A549 (cell line): Measurements from ENCODE around the gene DNAAF2. TPM values are rescaled to one million over a fixed set of nuclear protein-coding genes. Genes with fewer than 3 reads are reported as not detected.

Experiments
- ATAC-seq, 2 experiments: fragments of 200-7000 bp in 1 of 2; fragments of >200 bp in 1 of 2; cut with Nextera tagmentation in 1 of 2; cut with Tn5 transposase in 1 of 2; 3 replicates each; pipeline versions ENCODE4 v1.8.0 to v1.9.1; 2018 to 2020; ENCODE audit warnings: mild to moderate bottlenecking in 1 of 2, moderate library complexity in 1 of 2
- CTCF ChIA-PET: fragments of 300-600 bp; sonication (Branson Sonifier 250); formaldehyde crosslinking; extraction: SDS; loops from one replicate; lab custom pipeline; 2021; ENCODE audit warnings: antibody characterized with exemption, inconsistent platforms; lab: Yijun Ruan, JAX
- POLR2A ChIA-PET: fragments of 350-600 bp; formaldehyde crosslinking; extraction: SDS; loops from one replicate; lab custom pipeline; 2021; ENCODE audit warnings: antibody characterized with exemption, inconsistent platforms; lab: Yijun Ruan, JAX
- DNase-seq, 2 experiments: peaks; one replicate each; pipeline versions ENCODE4 v3.0.0 to v3.0.0-alpha.2; 2011 to 2016; ENCODE audit warnings: low read depth in 1 of 2, low spot score in 1 of 2
- FAIRE-seq: peaks from 2 replicates; lab custom pipeline; 2011; peaks lifted over from hg19 to GRCh38; lab: Jason Lieb, UNC
- H3K27ac ChIP-seq, 2 experiments: fragments of >200 bp; sonication (Bioruptor Twin); formaldehyde crosslinking; 3 replicates each; pipeline ENCODE4 v1.5.1; 2016 to 2017
- H3K4me1 ChIP-seq: fragments of >200 bp; sonication (Bioruptor Twin); formaldehyde crosslinking; 3 replicates; pipeline ENCODE4 v1.6.1; 2016
- H3K4me2 ChIP-seq: fragments of >200 bp; sonication (Bioruptor Twin); formaldehyde crosslinking; 3 replicates; pipeline ENCODE4 v1.6.1; 2016
- H3K4me3 ChIP-seq: fragments of >200 bp; sonication (Bioruptor Twin); formaldehyde crosslinking; 3 replicates; pipeline ENCODE4 v1.5.1; 2016
- H3K9me3 ChIP-seq: fragments of >200 bp; sonication (Bioruptor Twin); formaldehyde crosslinking; 3 replicates; pipeline ENCODE4 v1.6.1; 2016
- CBX2 ChIP-seq: fragments of 200-600 bp; sonication (generic); IDR thresholded peaks from 2 replicates; pipeline ENCODE4 v1.6.1; 2016; ENCODE audit warnings: low read depth, mild to moderate bottlenecking, borderline replicate concordance
- EP300 ChIP-seq, 2 experiments: fragments of >200 bp; sonication (Bioruptor Twin); formaldehyde crosslinking; IDR thresholded peaks; 2 replicates in 1 of 2; 3 replicates in 1 of 2; pipeline ENCODE4 v1.6.1; 2016 to 2017
- GATA3 ChIP-seq: IDR thresholded peaks from 2 replicates; pipeline ENCODE4 v1.6.1; 2012; ENCODE audit warnings: borderline replicate concordance
- HOXB13 ChIP-seq: fragments of 250-450 bp; sonication (Bioruptor Pico); IDR thresholded peaks from 2 replicates; pipeline ENCODE4 v1.5.0; 2020; ENCODE audit warnings: low read depth, mild to moderate bottlenecking, moderate library complexity
- HOXB5 ChIP-seq: fragments of 250-450 bp; sonication (Bioruptor Pico); IDR thresholded peaks from 2 replicates; pipeline ENCODE4 v1.5.0; 2020; ENCODE audit warnings: mild to moderate bottlenecking, moderate library complexity
- JUN ChIP-seq, 2 experiments: fragments of >200 bp; sonication (Bioruptor Twin); formaldehyde crosslinking; IDR thresholded peaks; 2 replicates in 1 of 2; 3 replicates in 1 of 2; pipeline ENCODE4 v1.6.1; 2016 to 2017
- KDM1A ChIP-seq: fragments of 200-600 bp; sonication (generic); IDR thresholded peaks from 2 replicates; pipeline ENCODE4 v1.6.1; 2016; ENCODE audit warnings: low read depth, mild to moderate bottlenecking
- MAFK ChIP-seq: fragments of 450-650 bp; IDR thresholded peaks from 2 replicates; pipeline ENCODE4 v1.6.1; 2014; ENCODE audit not compliant: partially characterized antibody
- MYC ChIP-seq: IDR thresholded peaks from 2 replicates; pipeline ENCODE4 v1.6.1; 2012; ENCODE audit warnings: mild to moderate bottlenecking, inconsistent platforms, low read length, improper control_type of control experiment, borderline replicate concordance
- NFE2L2 ChIP-seq: fragments of 150-350 bp; conservative IDR thresholded peaks from 2 replicates; pipeline ENCODE4 v1.6.1; 2014; ENCODE audit warnings: low read length
- PHF8 ChIP-seq: fragments of 200-600 bp; sonication (generic); IDR thresholded peaks from 2 replicates; pipeline ENCODE4 v1.6.1; 2016; ENCODE audit warnings: low read depth, mild to moderate bottlenecking, antibody characterized with exemption, moderate library complexity, borderline replicate concordance
- POLR2A ChIP-seq: IDR thresholded peaks from 2 replicates; pipeline ENCODE4 v1.6.1; 2012; ENCODE audit warnings: mild to moderate bottlenecking, low read length
- RARB ChIP-seq: fragments of 250-450 bp; sonication (Bioruptor Pico); IDR thresholded peaks from 2 replicates; pipeline ENCODE4 v1.8.0; 2021; ENCODE audit warnings: mild to moderate bottlenecking, moderate library complexity
- TFCP2L1 ChIP-seq: fragments of 250-450 bp; sonication (Bioruptor Pico); IDR thresholded peaks from 2 replicates; pipeline ENCODE4 v1.5.0; 2021; ENCODE audit warnings: mild to moderate bottlenecking
- WGBS: methylation state at CpG from one replicate; pipeline ENCODE4 v1.1.6; 2017; ENCODE audit errors: missing lambda C conversion rate; 5-methylcytosine and 5-hydroxymethylcytosine counted together
- polyA minus RNA-seq: library from RNA; depleted of rRNA, polyadenylated mRNA; stranded (reverse); fragments of >200 nt; gene quantifications from 2 replicates; pipeline ENCODE4 v1.2.3, GENCODE V29; 2011; rRNA and poly(A)+ RNA removed
- polyA plus RNA-seq, 4 experiments: library from polyadenylated mRNA; depleted of rRNA in 3 of 4; stranded (reverse); fragments of >200 nt; fragmentation: RNase III in 1 of 4; extraction: RNeasy Plus Mini Kit Qiagen cat#74134 plus additional on column Dnase treatment in 1 of 4; gene quantifications; 2 replicates in 3 of 4; 3 replicates in 1 of 4; pipeline ENCODE4 v1.2.3, GENCODE V29; 2011 to 2017
- TF ChIP-seq, protein P1 (sequence below): fragments of >200 bp; sonication (Bioruptor Twin); formaldehyde crosslinking; IDR thresholded peaks from 3 replicates; pipeline ENCODE4 v1.5.1; 2016
- TF ChIP-seq, protein P2 (sequence below): IDR thresholded peaks from 2 replicates; pipeline ENCODE4 v1.6.1; 2012
- TF ChIP-seq, protein P3 (sequence below): fragments of >200 bp; sonication (Bioruptor Twin); formaldehyde crosslinking; IDR thresholded peaks from 3 replicates; pipeline ENCODE4 v1.6.1; 2016
- TF ChIP-seq, protein P4 (sequence below): IDR thresholded peaks from 2 replicates; pipeline ENCODE4 v1.6.1; 2012; ENCODE audit warnings: low read depth, borderline replicate concordance
- TF ChIP-seq, protein P5 (sequence below): fragments of 250-450 bp; sonication (Bioruptor Pico); IDR thresholded peaks from 2 replicates; pipeline ENCODE4 v1.5.0; 2020; ENCODE audit warnings: low read depth, mild to moderate bottlenecking, moderate library complexity
- TF ChIP-seq, protein P6 (sequence below): fragments of 200-600 bp; sonication (generic); IDR thresholded peaks from 2 replicates; pipeline ENCODE4 v1.6.1; 2016; ENCODE audit warnings: antibody characterized with exemption, mild to moderate bottlenecking, moderate library complexity
- TF ChIP-seq, protein P7 (sequence below): fragments of 450-650 bp; IDR thresholded peaks from 2 replicates; pipeline ENCODE4 v1.6.1; 2014; ENCODE audit warnings: antibody characterized with exemption

DNAAF2 gene, protein sequence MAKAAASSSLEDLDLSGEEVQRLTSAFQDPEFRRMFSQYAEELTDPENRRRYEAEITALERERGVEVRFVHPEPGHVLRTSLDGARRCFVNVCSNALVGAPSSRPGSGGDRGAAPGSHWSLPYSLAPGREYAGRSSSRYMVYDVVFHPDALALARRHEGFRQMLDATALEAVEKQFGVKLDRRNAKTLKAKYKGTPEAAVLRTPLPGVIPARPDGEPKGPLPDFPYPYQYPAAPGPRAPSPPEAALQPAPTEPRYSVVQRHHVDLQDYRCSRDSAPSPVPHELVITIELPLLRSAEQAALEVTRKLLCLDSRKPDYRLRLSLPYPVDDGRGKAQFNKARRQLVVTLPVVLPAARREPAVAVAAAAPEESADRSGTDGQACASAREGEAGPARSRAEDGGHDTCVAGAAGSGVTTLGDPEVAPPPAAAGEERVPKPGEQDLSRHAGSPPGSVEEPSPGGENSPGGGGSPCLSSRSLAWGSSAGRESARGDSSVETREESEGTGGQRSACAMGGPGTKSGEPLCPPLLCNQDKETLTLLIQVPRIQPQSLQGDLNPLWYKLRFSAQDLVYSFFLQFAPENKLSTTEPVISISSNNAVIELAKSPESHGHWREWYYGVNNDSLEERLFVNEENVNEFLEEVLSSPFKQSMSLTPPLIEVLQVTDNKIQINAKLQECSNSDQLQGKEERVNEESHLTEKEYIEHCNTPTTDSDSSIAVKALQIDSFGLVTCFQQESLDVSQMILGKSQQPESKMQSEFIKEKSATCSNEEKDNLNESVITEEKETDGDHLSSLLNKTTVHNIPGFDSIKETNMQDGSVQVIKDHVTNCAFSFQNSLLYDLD
- polyA plus RNA-seq (2011; rRNA removed) (10.5 and 14.1 TPM in 2 replicates), polyA plus RNA-seq (2017; fragmentation: RNase III; extraction: RNeasy Plus Mini Kit Qiagen cat#74134 plus additional on column Dnase treatment) (10.8 to 12.1 TPM (median 11.9 TPM) in 3 replicates), polyA minus RNA-seq (2.0 and 2.1 TPM in 2 replicates)
- polyA plus RNA-seq (2012; cell fraction: cytosol; rRNA removed), result 10.3 and 10.5 TPM in 2 replicates
- polyA plus RNA-seq (2012; cell fraction: nucleus; rRNA removed), result 9.0 and 13.2 TPM in 2 replicates

DNA sequence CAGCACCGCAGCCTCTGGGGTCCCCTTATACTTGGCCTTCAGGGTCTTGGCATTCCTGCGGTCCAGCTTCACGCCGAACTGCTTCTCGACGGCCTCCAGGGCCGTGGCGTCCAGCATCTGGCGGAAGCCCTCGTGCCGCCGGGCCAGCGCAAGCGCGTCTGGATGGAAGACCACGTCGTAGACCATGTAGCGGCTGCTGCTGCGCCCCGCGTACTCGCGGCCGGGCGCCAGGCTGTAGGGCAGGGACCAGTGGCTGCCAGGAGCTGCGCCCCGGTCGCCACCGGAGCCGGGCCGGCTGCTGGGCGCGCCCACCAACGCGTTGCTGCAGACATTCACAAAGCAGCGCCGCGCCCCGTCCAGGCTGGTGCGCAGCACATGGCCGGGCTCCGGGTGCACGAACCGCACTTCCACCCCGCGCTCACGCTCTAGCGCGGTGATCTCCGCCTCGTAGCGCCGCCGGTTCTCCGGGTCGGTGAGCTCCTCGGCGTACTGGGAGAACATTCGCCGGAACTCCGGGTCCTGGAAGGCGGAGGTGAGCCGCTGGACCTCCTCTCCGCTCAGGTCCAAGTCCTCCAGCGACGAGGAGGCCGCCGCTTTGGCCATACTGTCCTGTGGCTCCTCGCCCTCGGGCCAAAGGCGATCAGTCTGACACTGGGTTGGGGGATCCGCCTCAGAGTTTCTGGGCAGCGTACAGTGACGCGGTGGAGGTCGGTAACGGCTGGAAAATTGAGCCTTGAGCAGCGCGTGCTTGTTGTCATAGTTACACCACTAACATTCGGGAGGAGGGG, at the start of gene DNAAF2:
TSS of gene DNAAF2 (minus strand) at position 698 of the 788 bp plus-strand sequence. CDS start at position 603, 95 bp downstream.
- WGBS, result 4% methylated on average over 23 of the region's 80 CpGs
- ChIA-PET CTCF (interaction anchor here (0.5 to 5.2 kb wide), 35 partner anchors 9 to 247 kb away, joined by 3 to 55 read pairs (median 4); partner anchors contain the start of genes KLHDC2, MGAT2, NEMF and POLE2), POLR2A (interaction anchor here (0.6 to 3.2 kb wide), 18 partner anchors 10 to 228 kb away, joined by 3 to 46 read pairs (median 6); partner anchors contain the start of genes KLHDC2, LRR1, MGAT2 and POLE2)
- Histone ChIP-seq H3K4me1 (peaks cover 22% of the 10 kb centered on the region; the same call in 2 of the 3 replicates), H3K9me3 (no peaks in the 10 kb centered on the region), H3K4me3 (peak within 1 kb of the TSS; percentile 78), H3K27ac (peak within 1 kb of the TSS; percentile 92 to 94), H3K4me2 (peak within 1 kb of the TSS; percentile 76)
- peak; percentile 66 to 78 for DNase-seq
- TF ChIP-seq CBX2 (no peak), MAFK (no peak), MYC (peak; percentile 79; the same call in 1 of the 2 replicates), POLR2A (peak; percentile 24; the same call in 1 of the 2 replicates), JUN (IDR thresholded peaks at IDR 0.05) (peak in 1 of 2 experiments; percentile 73; a peak in 1 of 5 replicates), TFCP2L1 (CRISPR knock-in tag) (peak; percentile 9; the same call in 1 of the 2 replicates), HOXB5 (CRISPR knock-in tag) (0 out of 2 replicates have a peak, but pooled peaks have one; percentile 14), PHF8 (no peak; the same call in none of the 2 replicates), HOXB13 (CRISPR knock-in tag) (peak; percentile 46; the same call in 1 of the 2 replicates), GATA3 (no peak), RARB (CRISPR knock-in tag) (no peak)
- TF ChIP-seq, protein P1, sequence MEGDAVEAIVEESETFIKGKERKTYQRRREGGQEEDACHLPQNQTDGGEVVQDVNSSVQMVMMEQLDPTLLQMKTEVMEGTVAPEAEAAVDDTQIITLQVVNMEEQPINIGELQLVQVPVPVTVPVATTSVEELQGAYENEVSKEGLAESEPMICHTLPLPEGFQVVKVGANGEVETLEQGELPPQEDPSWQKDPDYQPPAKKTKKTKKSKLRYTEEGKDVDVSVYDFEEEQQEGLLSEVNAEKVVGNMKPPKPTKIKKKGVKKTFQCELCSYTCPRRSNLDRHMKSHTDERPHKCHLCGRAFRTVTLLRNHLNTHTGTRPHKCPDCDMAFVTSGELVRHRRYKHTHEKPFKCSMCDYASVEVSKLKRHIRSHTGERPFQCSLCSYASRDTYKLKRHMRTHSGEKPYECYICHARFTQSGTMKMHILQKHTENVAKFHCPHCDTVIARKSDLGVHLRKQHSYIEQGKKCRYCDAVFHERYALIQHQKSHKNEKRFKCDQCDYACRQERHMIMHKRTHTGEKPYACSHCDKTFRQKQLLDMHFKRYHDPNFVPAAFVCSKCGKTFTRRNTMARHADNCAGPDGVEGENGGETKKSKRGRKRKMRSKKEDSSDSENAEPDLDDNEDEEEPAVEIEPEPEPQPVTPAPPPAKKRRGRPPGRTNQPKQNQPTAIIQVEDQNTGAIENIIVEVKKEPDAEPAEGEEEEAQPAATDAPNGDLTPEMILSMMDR, result no peak
- TF ChIP-seq, protein P2, sequence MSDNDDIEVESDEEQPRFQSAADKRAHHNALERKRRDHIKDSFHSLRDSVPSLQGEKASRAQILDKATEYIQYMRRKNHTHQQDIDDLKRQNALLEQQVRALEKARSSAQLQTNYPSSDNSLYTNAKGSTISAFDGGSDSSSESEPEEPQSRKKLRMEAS, result peak; percentile 81
- TF ChIP-seq, protein P3, sequence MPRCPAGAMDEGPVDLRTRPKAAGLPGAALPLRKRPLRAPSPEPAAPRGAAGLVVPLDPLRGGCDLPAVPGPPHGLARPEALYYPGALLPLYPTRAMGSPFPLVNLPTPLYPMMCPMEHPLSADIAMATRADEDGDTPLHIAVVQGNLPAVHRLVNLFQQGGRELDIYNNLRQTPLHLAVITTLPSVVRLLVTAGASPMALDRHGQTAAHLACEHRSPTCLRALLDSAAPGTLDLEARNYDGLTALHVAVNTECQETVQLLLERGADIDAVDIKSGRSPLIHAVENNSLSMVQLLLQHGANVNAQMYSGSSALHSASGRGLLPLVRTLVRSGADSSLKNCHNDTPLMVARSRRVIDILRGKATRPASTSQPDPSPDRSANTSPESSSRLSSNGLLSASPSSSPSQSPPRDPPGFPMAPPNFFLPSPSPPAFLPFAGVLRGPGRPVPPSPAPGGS, result peak; percentile 40; the same call in 1 of the 3 replicates
- TF ChIP-seq, protein P4, sequence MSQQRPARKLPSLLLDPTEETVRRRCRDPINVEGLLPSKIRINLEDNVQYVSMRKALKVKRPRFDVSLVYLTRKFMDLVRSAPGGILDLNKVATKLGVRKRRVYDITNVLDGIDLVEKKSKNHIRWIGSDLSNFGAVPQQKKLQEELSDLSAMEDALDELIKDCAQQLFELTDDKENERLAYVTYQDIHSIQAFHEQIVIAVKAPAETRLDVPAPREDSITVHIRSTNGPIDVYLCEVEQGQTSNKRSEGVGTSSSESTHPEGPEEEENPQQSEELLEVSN, result peak; percentile 28; the same call in 1 of the 2 replicates
- no peak for FAIRE-seq
- ATAC-seq, result peak; percentile 67 to 73

DNA sequence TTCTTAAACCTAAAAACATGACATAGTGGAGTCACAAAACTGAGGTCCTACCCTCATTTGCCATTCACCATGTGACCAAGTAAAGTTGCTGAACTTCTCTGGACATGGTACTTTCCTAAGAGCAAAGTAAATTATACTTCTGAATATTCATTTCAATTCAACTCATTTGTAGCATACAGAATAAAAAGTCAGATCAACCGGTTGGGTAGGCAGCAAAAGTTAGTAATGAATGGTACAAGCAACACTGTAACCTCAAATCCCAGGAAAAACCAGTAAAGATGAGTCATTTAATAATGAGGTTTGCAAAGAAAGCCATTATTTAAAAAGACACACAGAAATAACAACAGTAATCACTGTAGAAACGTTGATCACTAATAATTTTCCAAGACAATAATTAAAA, 44.2 kb upstream of the DNAAF2 start:
- Histone ChIP-seq H3K27ac (no peak overlapping the region), H3K4me2 (no peak overlapping the region), H3K4me3 (no peak overlapping the region), H3K4me1 (no peaks in the 10 kb centered on the region), H3K9me3 (no peaks in the 10 kb centered on the region)
- ChIA-PET CTCF (no interaction called here), POLR2A (no interaction called here)
- FAIRE-seq, result no peak
- ATAC-seq, result no peak
- no peak for DNase-seq
- WGBS, result 55% methylated on average over 2 of the region's 2 CpGs
- TF ChIP-seq, protein P5, sequence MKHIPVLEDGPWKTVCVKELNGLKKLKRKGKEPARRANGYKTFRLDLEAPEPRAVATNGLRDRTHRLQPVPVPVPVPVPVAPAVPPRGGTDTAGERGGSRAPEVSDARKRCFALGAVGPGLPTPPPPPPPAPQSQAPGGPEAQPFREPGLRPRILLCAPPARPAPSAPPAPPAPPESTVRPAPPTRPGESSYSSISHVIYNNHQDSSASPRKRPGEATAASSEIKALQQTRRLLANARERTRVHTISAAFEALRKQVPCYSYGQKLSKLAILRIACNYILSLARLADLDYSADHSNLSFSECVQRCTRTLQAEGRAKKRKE, result no peak
- TF ChIP-seq NFE2L2 (no peak), HOXB13 (CRISPR knock-in tag) (no peak), KDM1A (no peak), EP300 (IDR thresholded peaks at IDR 0.05) (no peak)
- TF ChIP-seq, protein P6, sequence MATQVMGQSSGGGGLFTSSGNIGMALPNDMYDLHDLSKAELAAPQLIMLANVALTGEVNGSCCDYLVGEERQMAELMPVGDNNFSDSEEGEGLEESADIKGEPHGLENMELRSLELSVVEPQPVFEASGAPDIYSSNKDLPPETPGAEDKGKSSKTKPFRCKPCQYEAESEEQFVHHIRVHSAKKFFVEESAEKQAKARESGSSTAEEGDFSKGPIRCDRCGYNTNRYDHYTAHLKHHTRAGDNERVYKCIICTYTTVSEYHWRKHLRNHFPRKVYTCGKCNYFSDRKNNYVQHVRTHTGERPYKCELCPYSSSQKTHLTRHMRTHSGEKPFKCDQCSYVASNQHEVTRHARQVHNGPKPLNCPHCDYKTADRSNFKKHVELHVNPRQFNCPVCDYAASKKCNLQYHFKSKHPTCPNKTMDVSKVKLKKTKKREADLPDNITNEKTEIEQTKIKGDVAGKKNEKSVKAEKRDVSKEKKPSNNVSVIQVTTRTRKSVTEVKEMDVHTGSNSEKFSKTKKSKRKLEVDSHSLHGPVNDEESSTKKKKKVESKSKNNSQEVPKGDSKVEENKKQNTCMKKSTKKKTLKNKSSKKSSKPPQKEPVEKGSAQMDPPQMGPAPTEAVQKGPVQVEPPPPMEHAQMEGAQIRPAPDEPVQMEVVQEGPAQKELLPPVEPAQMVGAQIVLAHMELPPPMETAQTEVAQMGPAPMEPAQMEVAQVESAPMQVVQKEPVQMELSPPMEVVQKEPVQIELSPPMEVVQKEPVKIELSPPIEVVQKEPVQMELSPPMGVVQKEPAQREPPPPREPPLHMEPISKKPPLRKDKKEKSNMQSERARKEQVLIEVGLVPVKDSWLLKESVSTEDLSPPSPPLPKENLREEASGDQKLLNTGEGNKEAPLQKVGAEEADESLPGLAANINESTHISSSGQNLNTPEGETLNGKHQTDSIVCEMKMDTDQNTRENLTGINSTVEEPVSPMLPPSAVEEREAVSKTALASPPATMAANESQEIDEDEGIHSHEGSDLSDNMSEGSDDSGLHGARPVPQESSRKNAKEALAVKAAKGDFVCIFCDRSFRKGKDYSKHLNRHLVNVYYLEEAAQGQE, result no peak
- TF ChIP-seq, protein P7, sequence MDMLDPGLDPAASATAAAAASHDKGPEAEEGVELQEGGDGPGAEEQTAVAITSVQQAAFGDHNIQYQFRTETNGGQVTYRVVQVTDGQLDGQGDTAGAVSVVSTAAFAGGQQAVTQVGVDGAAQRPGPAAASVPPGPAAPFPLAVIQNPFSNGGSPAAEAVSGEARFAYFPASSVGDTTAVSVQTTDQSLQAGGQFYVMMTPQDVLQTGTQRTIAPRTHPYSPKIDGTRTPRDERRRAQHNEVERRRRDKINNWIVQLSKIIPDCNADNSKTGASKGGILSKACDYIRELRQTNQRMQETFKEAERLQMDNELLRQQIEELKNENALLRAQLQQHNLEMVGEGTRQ, result no peak
